Thyroid gland (tissue), 4 donors: ENCODE results near the gene OR2A5.

ENCODE experiments used
- CTCF ChIP-seq, 6 experiments: fragments of 200-600 bp in 3 of 6; fragments of 450-650 bp in 3 of 6; sonication (generic) in 3 of 6; IDR thresholded peaks; one replicate each; pipeline ENCODE4 v1.5.1; 2016 to 2019; ENCODE audit warnings: antibody characterized with exemption in 6 of 6, mild to moderate bottlenecking in 2 of 6, inconsistent platforms in 1 of 6, moderate library complexity in 1 of 6
- POLR2A ChIP-seq, 2 donors: fragments of 450-650 bp; IDR thresholded peaks; one replicate each; pipeline ENCODE4 v1.6.1; 2017; ENCODE audit warnings: antibody characterized with exemption in 2 of 2, mild to moderate bottlenecking in 2 of 2, moderate library complexity in 1 of 2

DNA sequence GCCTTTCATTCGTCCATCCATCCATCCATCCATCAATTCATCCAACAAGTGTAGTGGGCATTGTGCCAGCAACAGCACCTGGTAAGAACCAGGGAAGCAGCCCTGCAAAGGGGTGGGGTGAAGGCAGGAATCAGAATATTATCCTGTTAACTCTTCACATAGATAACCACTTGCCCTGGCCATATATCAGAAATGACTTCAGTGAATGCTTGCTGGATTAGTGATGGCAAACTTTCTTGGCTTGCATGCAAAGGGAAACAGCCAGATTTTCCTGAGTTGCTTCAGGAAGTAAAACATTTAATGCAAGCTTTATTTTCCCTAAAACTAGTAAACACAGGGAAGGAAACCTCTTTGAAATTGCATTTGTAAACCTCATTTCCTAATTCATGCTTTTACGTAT lies 743 bp downstream of the OR2A5 start:
- TF ChIP-seq CTCF (IDR thresholded peaks at IDR 0.05) (no peak), POLR2A (IDR thresholded peaks at IDR 0.05) (no peak)
